Measurements from ENCODE around the gene DCXR. TPM values are rescaled to one million over a fixed set of nuclear protein-coding genes. Genes with fewer than 3 reads are reported as not detected.

The DCXR gene
- total and polyA plus RNA-seq, 2 donors = 71.2 to 101 TPM

DNA sequence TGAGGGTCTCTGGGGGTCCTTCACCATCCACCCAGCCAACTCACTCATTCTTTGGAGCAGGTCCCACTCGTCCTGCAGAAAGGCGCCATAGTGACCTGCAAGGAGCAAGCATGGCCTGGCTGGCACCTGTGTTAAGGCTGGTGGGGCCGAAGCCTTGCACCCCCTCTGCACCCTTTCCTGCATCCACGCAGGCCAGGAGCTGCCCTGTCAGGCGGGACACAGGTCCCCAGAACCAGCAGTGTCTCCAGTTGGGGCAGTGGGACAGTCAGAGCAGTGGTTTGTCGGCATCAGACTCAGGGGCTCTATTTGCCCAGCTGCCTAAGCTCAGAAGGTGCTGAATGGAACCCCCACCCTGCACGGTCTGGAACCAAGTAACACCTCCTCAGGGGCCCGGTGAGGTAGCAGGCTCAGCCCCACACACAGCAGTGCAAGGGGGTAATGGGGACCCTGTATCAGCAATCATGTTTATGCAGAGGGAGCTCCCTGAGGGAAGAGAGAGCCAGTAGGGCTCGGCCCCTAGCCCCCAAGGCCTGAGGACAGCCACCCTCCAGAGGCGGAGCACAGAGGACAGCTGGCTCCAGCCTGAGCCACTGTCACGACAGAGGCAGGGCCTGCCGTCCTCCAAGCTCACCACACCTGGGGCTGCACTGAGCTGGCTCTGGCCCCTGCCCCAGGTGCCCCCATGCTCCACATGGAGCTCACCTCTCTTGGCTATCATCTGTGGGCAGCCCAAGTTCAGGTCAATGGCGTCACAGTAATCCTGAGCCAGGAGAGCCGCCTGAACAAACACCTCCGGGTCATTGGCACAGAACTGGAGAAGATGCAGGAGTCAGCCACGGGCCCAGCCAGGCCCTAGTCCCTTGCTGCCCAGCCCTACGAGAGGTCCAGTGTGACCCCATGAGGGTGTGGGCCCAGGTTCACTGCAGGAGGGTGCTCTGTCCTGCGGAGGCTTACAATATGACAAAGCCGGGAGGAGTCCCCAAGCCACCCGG is 26.2 kb upstream of the DCXR start:
- Histone ChIP-seq H3K4me3 (ENCODE audit: low read length in 2 of 2) (no peak overlapping the region), H3K36me3 (ENCODE audit: control insufficient read depth in 2 of 2, insufficient read depth in 2 of 2, low read length in 1 of 2) (peaks cover 46 to 53% of the 10 kb centered on the region in 2 donors), H3K27me3 (ENCODE audit: control insufficient read depth in 2 of 2, insufficient read depth in 1 of 2, low read length in 1 of 2) (no peaks in the 10 kb centered on the region), H3K4me1 (ENCODE audit: control insufficient read depth in 2 of 2, insufficient read depth in 2 of 2, low read length in 2 of 2) (peaks cover 17% of the 10 kb centered on the region in 2 donors), H3K9me3 (ENCODE audit: control insufficient read depth in 2 of 2, insufficient read depth in 1 of 2, low read length in 1 of 2) (peaks cover 0 to 4% of the 10 kb centered on the region in 2 donors), H3K27ac (ENCODE audit: low read depth in 1 of 2, low read length in 1 of 2) (no peak overlapping the region)
- DNase-seq (ENCODE audit: low read depth in 6 of 9, low spot score in 9 of 9) = no peak
- 91% methylated on average over 20 of the region's 20 CpGs for WGBS

DNA sequence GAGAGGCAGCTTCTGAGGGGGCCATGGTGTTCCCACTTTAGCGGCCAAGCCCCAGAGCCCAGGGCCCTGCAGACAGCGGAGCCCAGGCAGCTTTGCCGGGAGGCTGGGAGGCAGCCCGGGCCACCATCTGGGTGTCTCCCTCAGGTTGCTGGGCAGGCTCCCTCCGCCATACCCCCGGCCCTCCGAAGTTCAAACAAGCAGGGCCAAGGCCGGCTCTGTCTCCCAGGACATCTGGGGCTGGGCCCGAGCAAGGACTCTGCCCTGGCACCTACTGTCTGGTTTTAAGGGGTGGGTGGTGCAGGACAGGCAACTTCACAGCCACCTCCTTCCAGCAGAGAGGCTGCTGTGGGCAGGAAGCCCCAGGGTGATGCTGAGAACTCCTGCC is 25.5 kb upstream of the DCXR start:
- 99% methylated on average over 9 of the region's 9 CpGs for WGBS
- no peak for DNase-seq (ENCODE audit: low read depth in 6 of 9, low spot score in 9 of 9)
- Histone ChIP-seq H3K27ac (ENCODE audit: low read depth in 1 of 2, low read length in 1 of 2) (no peak overlapping the region), H3K9me3 (ENCODE audit: control insufficient read depth in 2 of 2, insufficient read depth in 1 of 2, low read length in 1 of 2) (peaks cover 0 to 4% of the 10 kb centered on the region in 2 donors), H3K36me3 (ENCODE audit: control insufficient read depth in 2 of 2, insufficient read depth in 2 of 2, low read length in 1 of 2) (peaks cover 53 to 61% of the 10 kb centered on the region in 2 donors), H3K4me3 (ENCODE audit: low read length in 2 of 2) (no peak overlapping the region), H3K4me1 (ENCODE audit: control insufficient read depth in 2 of 2, insufficient read depth in 2 of 2, low read length in 2 of 2) (peaks cover 17% of the 10 kb centered on the region in 2 donors), H3K27me3 (ENCODE audit: control insufficient read depth in 2 of 2, insufficient read depth in 1 of 2, low read length in 1 of 2) (no peaks in the 10 kb centered on the region)

DNA sequence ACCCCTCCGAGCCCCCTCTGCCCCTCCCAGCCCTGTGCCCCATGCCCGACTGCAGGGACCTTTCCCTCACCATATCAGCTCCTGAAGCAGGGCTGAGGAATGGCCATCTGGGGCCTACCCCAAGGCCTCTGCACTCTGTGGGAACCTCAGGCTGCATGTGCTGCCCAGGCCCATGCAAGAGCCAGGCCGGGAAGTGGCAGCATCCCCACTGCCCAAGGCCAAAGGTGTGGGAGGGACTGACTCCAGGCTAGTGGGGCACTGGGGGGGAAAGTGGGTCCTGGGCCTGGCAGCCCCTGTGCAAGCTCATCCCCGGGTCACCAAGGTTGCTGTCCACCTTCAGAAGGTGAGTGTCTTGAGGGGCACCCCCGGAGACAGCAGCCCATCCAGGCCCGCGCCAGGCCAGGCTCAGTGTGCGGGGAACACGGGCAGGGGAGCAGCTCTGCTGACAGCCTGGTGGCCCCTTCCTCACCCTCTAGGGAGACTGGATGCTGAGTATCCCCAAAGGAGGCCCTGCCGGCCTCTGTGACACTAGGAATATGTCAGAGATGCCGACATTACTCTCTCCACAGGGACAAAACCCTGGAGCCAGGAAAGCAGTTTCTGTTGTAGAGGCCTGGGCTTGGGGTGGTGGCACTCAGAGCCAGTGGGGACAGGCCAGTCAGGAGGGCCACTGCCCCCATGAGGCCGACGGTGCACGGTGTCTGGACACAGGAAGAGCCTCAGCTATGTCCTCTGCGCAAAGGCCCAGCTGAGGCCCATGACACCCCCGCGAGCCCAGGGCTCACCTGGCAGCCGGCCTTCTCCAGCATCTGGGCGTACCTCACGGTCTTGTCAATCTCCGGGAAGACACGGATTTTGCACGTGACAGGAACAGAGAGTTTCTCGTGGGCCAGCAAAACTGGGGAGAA is 24.8 kb upstream of the DCXR start:
- WGBS = 96% methylated on average over 24 of the region's 24 CpGs
- H3K27me3 ChIP-seq (ENCODE audit: control insufficient read depth in 2 of 2, insufficient read depth in 1 of 2, low read length in 1 of 2) = no peaks in the 10 kb centered on the region
- H3K36me3 ChIP-seq (ENCODE audit: control insufficient read depth in 2 of 2, insufficient read depth in 2 of 2, low read length in 1 of 2) = peaks cover 60 to 67% of the 10 kb centered on the region in 2 donors
- H3K4me3 ChIP-seq (ENCODE audit: low read length in 2 of 2) = no peak overlapping the region
- DNase-seq (ENCODE audit: low read depth in 6 of 9, low spot score in 9 of 9) = no peak
- H3K27ac ChIP-seq (ENCODE audit: low read depth in 1 of 2, low read length in 1 of 2) = no peak overlapping the region
- H3K9me3 ChIP-seq (ENCODE audit: control insufficient read depth in 2 of 2, insufficient read depth in 1 of 2, low read length in 1 of 2) = peaks cover 0 to 4% of the 10 kb centered on the region in 2 donors
- peaks cover 17% of the 10 kb centered on the region in 2 donors for H3K4me1 ChIP-seq (ENCODE audit: control insufficient read depth in 2 of 2, insufficient read depth in 2 of 2, low read length in 2 of 2)

DNA sequence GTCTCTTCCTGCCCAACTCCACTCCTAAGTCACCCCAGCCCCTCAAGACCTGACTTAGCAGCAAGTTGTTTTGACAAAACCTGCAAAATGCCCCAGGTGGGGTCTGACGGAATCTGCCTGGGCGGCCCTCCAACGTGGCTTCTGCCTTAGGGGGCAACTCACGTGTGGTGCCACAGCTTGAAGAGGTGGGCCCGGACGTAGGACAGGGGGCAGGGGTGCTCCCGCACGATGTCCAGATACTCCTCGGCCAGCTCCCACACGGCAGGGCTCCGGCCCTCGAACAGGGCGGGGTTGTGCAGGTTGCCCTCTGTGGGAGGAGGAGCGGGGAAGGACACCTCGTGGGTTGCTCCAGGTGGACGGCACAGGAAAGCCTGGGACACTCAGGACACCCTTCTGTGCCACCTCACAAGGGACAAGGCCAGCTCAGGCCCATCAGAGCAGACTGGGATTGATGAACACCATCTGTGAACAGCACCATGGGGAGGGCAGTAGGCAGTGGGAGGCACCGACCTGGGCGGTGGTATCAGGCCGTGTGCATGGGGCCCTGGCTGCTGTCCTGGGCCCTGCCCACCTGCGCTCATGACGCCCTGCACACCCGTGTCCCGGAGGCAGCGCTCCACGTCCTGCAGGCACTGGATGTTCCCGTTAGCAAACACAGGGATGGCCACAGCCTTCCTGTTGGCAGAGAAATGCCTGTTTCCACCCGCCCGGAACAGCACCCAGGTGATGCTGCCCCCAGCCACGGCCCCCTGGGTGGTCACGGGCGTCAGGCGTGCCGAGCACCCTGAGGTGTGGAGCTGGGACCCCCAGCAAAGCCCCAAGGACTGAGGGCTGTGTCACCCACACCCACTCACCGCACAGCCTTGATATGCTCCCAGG is 23.8 kb upstream of the DCXR start:
- no peaks in the 10 kb centered on the region for H3K27me3 ChIP-seq (ENCODE audit: control insufficient read depth in 2 of 2, insufficient read depth in 1 of 2, low read length in 1 of 2)
- H3K36me3 ChIP-seq (ENCODE audit: control insufficient read depth in 2 of 2, insufficient read depth in 2 of 2, low read length in 1 of 2) = peaks cover 70 to 76% of the 10 kb centered on the region in 2 donors
- 98% methylated on average over 34 of the region's 34 CpGs for WGBS
- peaks cover 14% of the 10 kb centered on the region in 2 donors for H3K4me1 ChIP-seq (ENCODE audit: control insufficient read depth in 2 of 2, insufficient read depth in 2 of 2, low read length in 2 of 2)
- H3K4me3 ChIP-seq (ENCODE audit: low read length in 2 of 2) = no peak overlapping the region
- no peak overlapping the region for H3K27ac ChIP-seq (ENCODE audit: low read depth in 1 of 2, low read length in 1 of 2)
- peaks cover 0 to 4% of the 10 kb centered on the region in 2 donors for H3K9me3 ChIP-seq (ENCODE audit: control insufficient read depth in 2 of 2, insufficient read depth in 1 of 2, low read length in 1 of 2)
- no peak for DNase-seq (ENCODE audit: low read depth in 6 of 9, low spot score in 9 of 9)

DNA sequence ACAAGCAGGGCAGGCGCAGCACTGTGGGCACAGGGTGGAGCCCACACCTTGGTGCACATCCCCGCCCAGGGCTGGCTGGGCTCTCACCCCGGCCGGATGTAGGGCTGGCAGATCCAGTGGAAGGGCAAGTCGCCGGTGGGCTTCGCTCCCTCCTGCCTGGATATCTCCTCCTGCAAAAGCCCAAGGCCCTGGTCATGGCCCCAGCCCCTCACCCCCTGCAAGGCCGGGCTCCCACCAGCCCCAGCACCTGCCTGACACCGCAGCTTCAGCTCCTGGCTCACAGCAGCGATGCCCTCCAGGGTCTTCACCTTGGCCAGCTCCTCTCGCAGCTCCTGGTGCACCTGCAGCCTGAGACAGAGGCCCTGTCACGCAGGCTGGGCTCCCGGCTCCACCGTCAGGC is 23.1 kb upstream of the DCXR start:
- WGBS = 92% methylated on average over 14 of the region's 14 CpGs
- H3K36me3 ChIP-seq (ENCODE audit: control insufficient read depth in 2 of 2, insufficient read depth in 2 of 2, low read length in 1 of 2) = peaks cover 77 to 83% of the 10 kb centered on the region in 2 donors
- no peak for DNase-seq (ENCODE audit: low read depth in 6 of 9, low spot score in 9 of 9)
- no peak overlapping the region for H3K27ac ChIP-seq (ENCODE audit: low read depth in 1 of 2, low read length in 1 of 2)
- H3K9me3 ChIP-seq (ENCODE audit: control insufficient read depth in 2 of 2, insufficient read depth in 1 of 2, low read length in 1 of 2) = no peaks in the 10 kb centered on the region
- peaks cover 9% of the 10 kb centered on the region in 2 donors for H3K4me1 ChIP-seq (ENCODE audit: control insufficient read depth in 2 of 2, insufficient read depth in 2 of 2, low read length in 2 of 2)
- no peaks in the 10 kb centered on the region for H3K27me3 ChIP-seq (ENCODE audit: control insufficient read depth in 2 of 2, insufficient read depth in 1 of 2, low read length in 1 of 2)
- no peak overlapping the region for H3K4me3 ChIP-seq (ENCODE audit: low read length in 2 of 2)

DNA sequence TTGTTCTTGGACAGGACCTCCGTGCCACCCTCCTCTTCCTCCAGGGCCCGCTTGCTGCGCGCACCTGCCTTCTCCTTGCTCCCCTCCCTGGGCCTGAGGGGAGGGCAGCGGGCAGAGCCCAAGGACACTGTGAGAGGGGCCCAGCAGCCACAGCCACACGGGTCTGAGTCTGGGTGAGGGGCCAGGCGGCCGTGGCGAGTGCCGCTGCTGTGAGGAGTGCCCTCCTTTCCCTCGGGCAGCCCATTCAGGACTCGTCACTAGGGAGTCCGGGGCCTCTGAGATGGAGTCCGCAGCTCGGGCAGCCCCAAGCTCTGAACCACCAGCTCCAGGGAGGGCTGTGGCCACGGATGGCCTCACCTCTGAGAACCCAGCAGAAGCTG is 22.5 kb upstream of the DCXR start:
- Histone ChIP-seq H3K36me3 (ENCODE audit: control insufficient read depth in 2 of 2, insufficient read depth in 2 of 2, low read length in 1 of 2) (peaks cover 83 to 89% of the 10 kb centered on the region in 2 donors), H3K27ac (ENCODE audit: low read depth in 1 of 2, low read length in 1 of 2) (no peak overlapping the region), H3K4me3 (ENCODE audit: low read length in 2 of 2) (no peak overlapping the region), H3K27me3 (ENCODE audit: control insufficient read depth in 2 of 2, insufficient read depth in 1 of 2, low read length in 1 of 2) (no peaks in the 10 kb centered on the region), H3K9me3 (ENCODE audit: control insufficient read depth in 2 of 2, insufficient read depth in 1 of 2, low read length in 1 of 2) (no peaks in the 10 kb centered on the region), H3K4me1 (ENCODE audit: control insufficient read depth in 2 of 2, insufficient read depth in 2 of 2, low read length in 2 of 2) (peaks cover 7 to 9% of the 10 kb centered on the region in 2 donors)
- WGBS = 97% methylated on average over 16 of the region's 16 CpGs
- DNase-seq (ENCODE audit: low read depth in 6 of 9, low spot score in 9 of 9) = no peak

DNA sequence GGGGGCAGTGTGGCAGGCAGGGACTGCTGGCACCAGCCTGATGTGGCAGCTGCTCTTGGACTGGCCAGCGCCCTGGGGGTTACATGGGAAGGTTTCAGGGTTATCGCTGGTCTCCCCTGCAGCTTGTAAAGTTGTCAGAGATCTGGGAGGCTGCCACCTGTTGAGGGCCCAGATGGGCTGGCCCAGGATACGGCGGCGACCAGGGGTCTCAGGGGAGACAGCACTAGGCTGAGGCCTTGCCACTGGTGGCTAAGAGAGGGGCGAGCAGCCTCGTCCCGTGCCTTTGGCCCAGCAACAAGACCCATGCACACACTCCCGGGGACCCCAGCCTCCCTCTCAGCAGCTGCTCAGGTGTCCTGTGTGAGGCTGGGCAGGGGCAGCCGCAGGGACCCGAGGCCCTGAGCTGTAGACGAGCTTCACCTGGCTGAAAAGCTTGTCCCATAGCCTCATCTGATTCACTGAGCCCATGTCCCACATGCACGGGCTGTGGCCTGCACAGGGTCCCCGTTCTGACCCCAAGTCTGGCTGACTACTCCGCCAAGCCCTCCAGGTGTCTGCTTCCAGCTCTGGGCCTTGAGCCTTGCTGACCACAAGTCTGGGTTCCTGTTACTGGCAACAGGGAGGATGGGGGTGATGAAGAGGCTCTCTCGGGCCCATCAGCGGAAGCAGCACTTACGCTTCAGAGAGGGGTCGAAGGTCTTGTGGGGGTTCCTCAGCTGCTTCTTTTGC is 21.9 kb upstream of the DCXR start:
- Histone ChIP-seq H3K36me3 (ENCODE audit: control insufficient read depth in 2 of 2, insufficient read depth in 2 of 2, low read length in 1 of 2) (peaks cover 88 to 95% of the 10 kb centered on the region in 2 donors), H3K9me3 (ENCODE audit: control insufficient read depth in 2 of 2, insufficient read depth in 1 of 2, low read length in 1 of 2) (no peaks in the 10 kb centered on the region), H3K27me3 (ENCODE audit: control insufficient read depth in 2 of 2, insufficient read depth in 1 of 2, low read length in 1 of 2) (no peaks in the 10 kb centered on the region), H3K4me1 (ENCODE audit: control insufficient read depth in 2 of 2, insufficient read depth in 2 of 2, low read length in 2 of 2) (peaks cover 2 to 3% of the 10 kb centered on the region in 2 donors), H3K27ac (ENCODE audit: low read depth in 1 of 2, low read length in 1 of 2) (no peak overlapping the region), H3K4me3 (ENCODE audit: low read length in 2 of 2) (no peak overlapping the region)
- DNase-seq (ENCODE audit: low read depth in 6 of 9, low spot score in 9 of 9) = no peak
- WGBS = 96% methylated on average over 19 of the region's 19 CpGs

DNA sequence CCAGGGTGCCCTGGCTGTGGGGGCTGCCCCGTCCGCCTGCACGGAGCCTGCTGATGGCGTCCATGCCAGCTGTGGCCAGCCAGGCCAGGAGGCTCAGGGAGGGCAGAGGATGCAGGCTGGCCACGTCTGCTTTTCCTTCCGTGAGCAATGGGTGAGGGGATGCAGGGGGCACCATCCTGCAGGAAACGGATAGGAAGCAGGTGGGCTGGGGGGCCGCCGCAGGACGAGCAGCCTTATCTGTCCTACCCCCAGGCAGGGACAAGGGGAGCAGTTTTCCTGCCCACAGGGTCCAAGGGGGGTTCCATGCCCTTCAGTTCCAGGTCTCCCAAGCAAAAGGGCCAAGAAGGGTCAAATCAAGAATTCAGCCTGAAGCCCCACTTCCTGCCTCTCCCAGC is 21.4 kb upstream of the DCXR start:
- Histone ChIP-seq H3K9me3 (ENCODE audit: control insufficient read depth in 2 of 2, insufficient read depth in 1 of 2, low read length in 1 of 2) (no peaks in the 10 kb centered on the region), H3K27ac (ENCODE audit: low read depth in 1 of 2, low read length in 1 of 2) (no peak overlapping the region), H3K4me3 (ENCODE audit: low read length in 2 of 2) (no peak overlapping the region), H3K4me1 (ENCODE audit: control insufficient read depth in 2 of 2, insufficient read depth in 2 of 2, low read length in 2 of 2) (no peaks in the 10 kb centered on the region), H3K27me3 (ENCODE audit: control insufficient read depth in 2 of 2, insufficient read depth in 1 of 2, low read length in 1 of 2) (no peaks in the 10 kb centered on the region), H3K36me3 (ENCODE audit: control insufficient read depth in 2 of 2, insufficient read depth in 2 of 2, low read length in 1 of 2) (peaks cover 94% of the 10 kb centered on the region in 2 donors)
- DNase-seq (ENCODE audit: low read depth in 6 of 9, low spot score in 9 of 9) = no peak
- 98% methylated on average over 10 of the region's 10 CpGs for WGBS
